GM10248 (cell line): ENCODE results near the gene HYOU1.
"Not testable (repeated sequence)": the region's sequence is repeated elsewhere in the genome, so short reads cannot be mapped to it uniquely, and the experiment has no call there.

Source experiments
- CTCF ChIA-PET: fragments of 300-600 bp; sonication (Branson Sonifier 250); formaldehyde crosslinking; extraction: SDS; loops from one replicate; lab custom pipeline; 2021; ENCODE audit warnings: antibody characterized with exemption; lab: Yijun Ruan, JAX
- POLR2A ChIA-PET: fragments of 350-650 bp; sonication (Branson Sonifier 250); formaldehyde crosslinking; extraction: SDS; loops from one replicate; lab custom pipeline; 2020; ENCODE audit warnings: antibody characterized with exemption; lab: Yijun Ruan, JAX
- DNase-seq: peaks from one replicate; pipeline ENCODE4 v3.0.0; 2012; ENCODE audit errors: extremely low spot score
- CTCF ChIP-seq: IDR thresholded peaks from 2 replicates; pipeline ENCODE4 v1.5.1; 2012; ENCODE audit warnings: mild to moderate bottlenecking, low read depth; ENCODE audit errors: extremely low read depth, missing control alignments, control extremely low read depth

HYOU1 gene

GRCh38 chr11:119041821-119042514 is 15.0 kb downstream of the HYOU1 start:
- no peak for TF ChIP-seq CTCF
- POLR2A ChIA-PET = interaction anchor here (0.7 kb wide), 1 partner anchor 282 kb away, joined by 6 read pairs; no protein-coding TSS in a partner anchor
- no peak for DNase-seq
- CTCF ChIA-PET = interaction anchor here (3.2 to 4.3 kb wide), 2 partner anchors 9 to 14 kb away, joined by 10 to 19 read pairs; partner anchors contain the start of gene HYOU1

- CTCF ChIA-PET, POLR2A ChIA-PET, DNase-seq: not testable (repeated sequence)
Measured at GRCh38 chr11:119039471-119039870, 17.5 kb downstream of the HYOU1 start.

DNA sequence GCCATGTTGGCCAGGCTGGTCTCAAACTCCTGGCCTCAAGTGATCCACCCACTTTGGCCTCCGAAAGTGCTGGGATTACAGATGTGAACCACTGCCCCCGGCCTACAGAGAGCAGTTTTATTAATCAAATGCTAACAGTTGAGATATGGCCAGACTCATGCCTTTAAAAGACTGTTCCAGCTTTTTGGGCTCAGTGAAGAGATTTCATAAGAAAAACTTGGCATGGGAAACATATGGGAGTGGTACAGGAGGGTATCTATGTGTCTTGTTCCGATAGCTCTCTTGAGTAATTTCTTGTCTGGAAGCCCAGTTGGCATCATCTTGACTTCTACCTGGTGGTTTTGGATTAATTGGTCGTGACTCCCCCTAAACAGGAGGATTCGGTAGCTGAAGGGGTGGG is 18.1 kb downstream of the HYOU1 start:
- POLR2A ChIA-PET = no interaction called here
- TF ChIP-seq CTCF = no peak
- no peak for DNase-seq
- CTCF ChIA-PET = interaction anchor here (1.0 to 1.6 kb wide), 4 partner anchors 9 to 23 kb away, joined by 3 to 4 read pairs (median 3); partner anchors contain the start of gene HYOU1

- TF ChIP-seq CTCF = no peak
- DNase-seq = no peak
- CTCF ChIA-PET = no interaction called here
- POLR2A ChIA-PET = no interaction called here
Measured at GRCh38 chr11:119034813-119035212, 22.2 kb downstream of the HYOU1 start.

DNA sequence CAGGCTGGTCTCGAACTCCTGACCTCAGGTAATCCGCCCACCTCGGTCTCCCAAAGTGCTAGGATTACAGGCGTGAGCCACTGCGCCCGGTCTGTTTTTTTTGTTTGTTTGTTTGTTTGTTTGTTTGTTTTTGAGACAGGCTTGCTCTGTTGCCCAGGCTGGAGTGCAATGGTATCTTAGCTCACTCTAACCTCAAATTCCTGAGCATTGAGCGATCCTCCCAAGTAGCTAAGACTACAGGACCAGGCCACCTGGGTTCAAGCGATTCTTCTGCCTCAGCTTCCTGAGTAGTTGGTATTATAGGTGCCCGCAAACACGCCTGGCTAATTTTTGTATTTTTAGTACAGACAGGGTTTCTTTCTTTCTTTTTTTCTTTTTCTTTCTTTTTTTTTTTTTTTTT is 23.6 kb downstream of the HYOU1 start:
- ChIA-PET CTCF (interaction anchor here (1.5 to 4.6 kb wide), 2 partner anchors 12 to 17 kb away, joined by 4 to 47 read pairs; no protein-coding TSS in a partner anchor), POLR2A (interaction anchor here (0.6 to 0.7 kb wide), 2 partner anchors 11 to 370 kb away, joined by 4 to 6 read pairs; no protein-coding TSS in a partner anchor)
- DNase-seq = not testable (repeated sequence)

GRCh38 chr11:119031912-119032280 is 25.1 kb downstream of the HYOU1 start:
- ChIA-PET POLR2A (no interaction called here), CTCF (interaction anchor here (0.7 to 4.6 kb wide), 11 partner anchors 9 to 292 kb away, joined by 3 to 47 read pairs (median 4); no protein-coding TSS in a partner anchor)
- DNase-seq = no peak
- no peak for TF ChIP-seq CTCF

- DNase-seq = peak; percentile 99
- TF ChIP-seq CTCF = peak; percentile 96
- POLR2A ChIA-PET = interaction anchor here (1.0 kb wide), 1 partner anchor 12 kb away, joined by 5 read pairs; the partner anchor contains the start of genes RPS25 and TRAPPC4
- CTCF ChIA-PET = interaction anchor here (0.9 to 4.6 kb wide), 14 partner anchors 8 to 241 kb away, joined by 3 to 47 read pairs (median 4); partner anchors contain the start of genes CENATAC, DPAGT1, RPS25 and TRAPPC4
Measured at GRCh38 chr11:119030329-119031047, 26.5 kb downstream of the HYOU1 start, which contains the start of gene SLC37A4. Gene SLC37A4 (minus strand): TSS chr11:119030877.
